ENCODE measurements around the gene RHOF. TPM values are rescaled to one million over a fixed set of nuclear protein-coding genes. Genes with fewer than 3 reads are reported as not detected.

Gene RHOF
- total and polyA plus RNA-seq, 2 of the 13 experiments (the other 11 are each of a cell fraction or from before 2014, with no cell fraction given) = 14.6 to 32.2 TPM

DNA sequence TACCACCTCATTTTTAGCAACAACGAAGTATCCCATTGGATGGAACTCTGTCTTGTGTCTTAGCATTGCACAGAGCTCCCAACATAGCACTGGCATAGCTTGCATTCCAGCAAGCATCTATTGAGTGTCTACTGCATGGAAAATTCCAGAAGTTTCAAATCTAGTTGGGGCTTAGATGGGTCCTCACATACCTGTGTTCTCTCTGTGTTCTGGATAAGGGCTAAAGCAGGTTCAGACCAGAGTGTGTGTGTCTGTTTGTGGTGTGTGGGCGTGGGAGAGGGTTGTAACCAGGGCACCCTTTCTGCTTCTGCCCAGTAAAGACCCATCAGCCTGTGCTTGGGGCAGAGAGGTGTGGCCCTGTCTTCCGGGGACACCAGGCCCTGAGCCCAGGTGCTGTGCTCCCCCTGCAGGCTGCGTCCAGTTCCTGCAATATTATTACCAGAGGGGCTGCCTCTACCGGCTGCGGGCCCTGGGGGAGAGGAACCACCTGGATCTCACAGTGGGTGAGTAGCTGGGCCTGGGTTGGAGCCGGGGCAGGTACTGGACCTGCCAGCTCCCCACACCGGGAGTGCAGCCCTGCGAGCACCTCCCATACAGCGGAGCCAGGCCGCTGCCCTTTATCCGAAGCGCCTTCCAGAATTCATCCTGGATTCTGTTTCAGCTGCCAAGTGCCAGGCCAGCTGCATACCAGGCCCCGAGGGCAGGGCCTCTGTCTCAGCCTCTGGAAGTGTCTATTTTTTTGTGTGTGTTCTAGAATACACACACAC is 20.3 kb downstream of the RHOF start (continued):
- TF ChIP-seq ZNF543 (CRISPR knock-in tag; IDR thresholded peaks at IDR 0.05) (no peak), IKZF1 (IDR thresholded peaks at IDR 0.05) (no peak), ZNF784 (CRISPR knock-in tag; IDR thresholded peaks at IDR 0.05; ENCODE audit: borderline replicate concordance) (no peak), SMAD9 (CRISPR knock-in tag; IDR thresholded peaks at IDR 0.05) (no peak), EZH2 (conservative IDR thresholded peaks at IDR 0.05; ENCODE audit: low read depth, low read length) (no peak), POGK (CRISPR knock-in tag; conservative IDR thresholded peaks at IDR 0.05) (0 out of 2 replicates have a peak, but pooled peaks have one; percentile 40), ZMAT3 (CRISPR knock-in tag; conservative IDR thresholded peaks at IDR 0.05) (no peak), ESRRA (CRISPR knock-in tag; IDR thresholded peaks at IDR 0.05; ENCODE audit: low read depth) (no peak), ZNF431 (CRISPR knock-in tag; IDR thresholded peaks at IDR 0.05; ENCODE audit: borderline replicate concordance, low read depth) (no peak), WIZ (CRISPR knock-in tag; IDR thresholded peaks at IDR 0.05) (no peak), CCDC6 (CRISPR knock-in tag; IDR thresholded peaks at IDR 0.05) (no peak), TRIM24 (CRISPR knock-in tag; IDR thresholded peaks at IDR 0.05) (no peak), ZNF652 (CRISPR knock-in tag; IDR thresholded peaks at IDR 0.05; ENCODE audit: borderline replicate concordance, low read depth) (no peak), PTBP1 (IDR thresholded peaks at IDR 0.05; ENCODE audit: low read depth, low read length, poor library complexity, severe bottlenecking) (no peak), HNRNPUL1 (IDR thresholded peaks at IDR 0.05; ENCODE audit: low read depth, low read length) (no peak), ZIK1 (CRISPR knock-in tag; IDR thresholded peaks at IDR 0.05; ENCODE audit: borderline replicate concordance, low read depth) (no peak), ZNF10 (CRISPR knock-in tag; IDR thresholded peaks at IDR 0.05; ENCODE audit: borderline replicate concordance, low read depth) (no peak), HMGXB4 (CRISPR knock-in tag; IDR thresholded peaks at IDR 0.05; ENCODE audit: borderline replicate concordance in 1 of 2, low read depth in 1 of 2) (peak in 1 of 2 experiments; percentile 81; a peak in 2 of 4 replicates)
- TF ChIP-seq, protein P1, sequence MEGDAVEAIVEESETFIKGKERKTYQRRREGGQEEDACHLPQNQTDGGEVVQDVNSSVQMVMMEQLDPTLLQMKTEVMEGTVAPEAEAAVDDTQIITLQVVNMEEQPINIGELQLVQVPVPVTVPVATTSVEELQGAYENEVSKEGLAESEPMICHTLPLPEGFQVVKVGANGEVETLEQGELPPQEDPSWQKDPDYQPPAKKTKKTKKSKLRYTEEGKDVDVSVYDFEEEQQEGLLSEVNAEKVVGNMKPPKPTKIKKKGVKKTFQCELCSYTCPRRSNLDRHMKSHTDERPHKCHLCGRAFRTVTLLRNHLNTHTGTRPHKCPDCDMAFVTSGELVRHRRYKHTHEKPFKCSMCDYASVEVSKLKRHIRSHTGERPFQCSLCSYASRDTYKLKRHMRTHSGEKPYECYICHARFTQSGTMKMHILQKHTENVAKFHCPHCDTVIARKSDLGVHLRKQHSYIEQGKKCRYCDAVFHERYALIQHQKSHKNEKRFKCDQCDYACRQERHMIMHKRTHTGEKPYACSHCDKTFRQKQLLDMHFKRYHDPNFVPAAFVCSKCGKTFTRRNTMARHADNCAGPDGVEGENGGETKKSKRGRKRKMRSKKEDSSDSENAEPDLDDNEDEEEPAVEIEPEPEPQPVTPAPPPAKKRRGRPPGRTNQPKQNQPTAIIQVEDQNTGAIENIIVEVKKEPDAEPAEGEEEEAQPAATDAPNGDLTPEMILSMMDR (CRISPR knock-in tag; IDR thresholded peaks at IDR 0.05) = peak; percentile 97
- TF ChIP-seq, protein P2, sequence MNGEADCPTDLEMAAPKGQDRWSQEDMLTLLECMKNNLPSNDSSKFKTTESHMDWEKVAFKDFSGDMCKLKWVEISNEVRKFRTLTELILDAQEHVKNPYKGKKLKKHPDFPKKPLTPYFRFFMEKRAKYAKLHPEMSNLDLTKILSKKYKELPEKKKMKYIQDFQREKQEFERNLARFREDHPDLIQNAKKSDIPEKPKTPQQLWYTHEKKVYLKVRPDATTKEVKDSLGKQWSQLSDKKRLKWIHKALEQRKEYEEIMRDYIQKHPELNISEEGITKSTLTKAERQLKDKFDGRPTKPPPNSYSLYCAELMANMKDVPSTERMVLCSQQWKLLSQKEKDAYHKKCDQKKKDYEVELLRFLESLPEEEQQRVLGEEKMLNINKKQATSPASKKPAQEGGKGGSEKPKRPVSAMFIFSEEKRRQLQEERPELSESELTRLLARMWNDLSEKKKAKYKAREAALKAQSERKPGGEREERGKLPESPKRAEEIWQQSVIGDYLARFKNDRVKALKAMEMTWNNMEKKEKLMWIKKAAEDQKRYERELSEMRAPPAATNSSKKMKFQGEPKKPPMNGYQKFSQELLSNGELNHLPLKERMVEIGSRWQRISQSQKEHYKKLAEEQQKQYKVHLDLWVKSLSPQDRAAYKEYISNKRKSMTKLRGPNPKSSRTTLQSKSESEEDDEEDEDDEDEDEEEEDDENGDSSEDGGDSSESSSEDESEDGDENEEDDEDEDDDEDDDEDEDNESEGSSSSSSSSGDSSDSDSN (CRISPR knock-in tag; IDR thresholded peaks at IDR 0.05) = 0 out of 2 replicates have a peak, but pooled peaks have one; percentile 35

Measured in HepG2 (cell line).